K562 (cell line): ENCODE measurements around the gene HDAC9. TPM values are rescaled to one million over a fixed set of nuclear protein-coding genes. Genes with fewer than 3 reads are reported as not detected.

Experiments used
- IRF2 ChIP-seq: sonication (generic); formaldehyde crosslinking; IDR thresholded peaks from 2 replicates; pipeline ENCODE4 v1.8.1; 2022; ENCODE audit warnings: mild to moderate bottlenecking, missing genetic modification reagents
- polyA plus RNA-seq, 8 experiments: library from polyadenylated mRNA; depleted of rRNA in 4 of 8; stranded (reverse) in 5 of 8; unstranded in 3 of 8; fragments of >200 nt; fragmentation: Nextera tagmentation in 2 of 8; fragmentation: Illumina TruSeq in 1 of 8; extraction: Ambion mirVana in 2 of 8; extraction: Trizol in 1 of 8; gene quantifications; 2 replicates each; pipeline versions ENCODE4 v1.2.1 to v1.2.3, GENCODE V29; 2011 to 2014; ENCODE audit warnings: inconsistent platforms in 1 of 8, missing spikeins in 1 of 8
- total RNA-seq, 7 experiments: library from RNA; depleted of rRNA in 6 of 7; stranded (reverse); fragments of >200 nt in 6 of 7; fragmentation: Illumina TruSeq in 2 of 7; extraction: Trizol in 2 of 7; gene quantifications; 2 replicates each; pipeline versions ENCODE4 v1.2.1 to v1.2.3, GENCODE V29; 2011 to 2021; ENCODE audit warnings: low replicate concordance in 1 of 7
- TF ChIP-seq, protein P1 (sequence below), 2 experiments: fragments of 450-650 bp in 1 of 2; sonication (generic) in 1 of 2; formaldehyde crosslinking in 1 of 2; IDR thresholded peaks; 2 replicates each; pipeline versions ENCODE4 v1.7.1 to v1.9.0; 2016 to 2022; ENCODE audit warnings: inconsistent platforms in 1 of 2, mild to moderate bottlenecking in 1 of 2, missing genetic modification reagents in 1 of 2

Gene HDAC9
- total and polyA plus RNA-seq, 9 of the 15 experiments (the other 6 are each of a cell fraction or from before 2014, with no cell fraction given) = 0.08 to 0.91 (median 0.33) TPM

- TF ChIP-seq, protein P1, sequence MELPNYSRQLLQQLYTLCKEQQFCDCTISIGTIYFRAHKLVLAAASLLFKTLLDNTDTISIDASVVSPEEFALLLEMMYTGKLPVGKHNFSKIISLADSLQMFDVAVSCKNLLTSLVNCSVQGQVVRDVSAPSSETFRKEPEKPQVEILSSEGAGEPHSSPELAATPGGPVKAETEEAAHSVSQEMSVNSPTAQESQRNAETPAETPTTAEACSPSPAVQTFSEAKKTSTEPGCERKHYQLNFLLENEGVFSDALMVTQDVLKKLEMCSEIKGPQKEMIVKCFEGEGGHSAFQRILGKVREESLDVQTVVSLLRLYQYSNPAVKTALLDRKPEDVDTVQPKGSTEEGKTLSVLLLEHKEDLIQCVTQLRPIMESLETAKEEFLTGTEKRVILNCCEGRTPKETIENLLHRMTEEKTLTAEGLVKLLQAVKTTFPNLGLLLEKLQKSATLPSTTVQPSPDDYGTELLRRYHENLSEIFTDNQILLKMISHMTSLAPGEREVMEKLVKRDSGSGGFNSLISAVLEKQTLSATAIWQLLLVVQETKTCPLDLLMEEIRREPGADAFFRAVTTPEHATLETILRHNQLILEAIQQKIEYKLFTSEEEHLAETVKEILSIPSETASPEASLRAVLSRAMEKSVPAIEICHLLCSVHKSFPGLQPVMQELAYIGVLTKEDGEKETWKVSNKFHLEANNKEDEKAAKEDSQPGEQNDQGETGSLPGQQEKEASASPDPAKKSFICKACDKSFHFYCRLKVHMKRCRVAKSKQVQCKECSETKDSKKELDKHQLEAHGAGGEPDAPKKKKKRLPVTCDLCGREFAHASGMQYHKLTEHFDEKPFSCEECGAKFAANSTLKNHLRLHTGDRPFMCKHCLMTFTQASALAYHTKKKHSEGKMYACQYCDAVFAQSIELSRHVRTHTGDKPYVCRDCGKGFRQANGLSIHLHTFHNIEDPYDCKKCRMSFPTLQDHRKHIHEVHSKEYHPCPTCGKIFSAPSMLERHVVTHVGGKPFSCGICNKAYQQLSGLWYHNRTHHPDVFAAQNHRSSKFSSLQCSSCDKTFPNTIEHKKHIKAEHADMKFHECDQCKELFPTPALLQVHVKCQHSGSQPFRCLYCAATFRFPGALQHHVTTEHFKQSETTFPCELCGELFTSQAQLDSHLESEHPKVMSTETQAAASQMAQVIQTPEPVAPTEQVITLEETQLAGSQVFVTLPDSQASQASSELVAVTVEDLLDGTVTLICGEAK (IDR thresholded peaks at IDR 0.05) = no peak
- TF ChIP-seq, protein P1 (CRISPR knock-in tag; IDR thresholded peaks at IDR 0.05) = no peak
- no peak for TF ChIP-seq IRF2 (CRISPR knock-in tag)
Observed at GRCh38 chr7:19017374-19017773, 521.8 kb downstream of the HDAC9 start (continued).
